H1 (cell line): ENCODE measurements around the gene BCL7B. TPM values are rescaled to one million over a fixed set of nuclear protein-coding genes. Genes with fewer than 3 reads are reported as not detected.

Experiments used
- CTCF ChIA-PET: fragments of 300-600 bp; sonication (Branson Sonifier 250); formaldehyde crosslinking; loops from one replicate; lab custom pipeline; 2021; ENCODE audit not compliant: partially characterized antibody; lab: Charles Lee
- POLR2A ChIA-PET: fragments of 300-600 bp; sonication (Branson Sonifier 250); formaldehyde crosslinking; loops from one replicate; lab custom pipeline; 2021; ENCODE audit warnings: inconsistent platforms; ENCODE audit not compliant: partially characterized antibody; lab: Charles Lee
- DNase-seq, 2 experiments: peaks; one replicate each; pipeline versions ENCODE4 v3.0.0 to v3.0.0-alpha.2; 2010 to 2022; ENCODE audit warnings: low spot score in 2 of 2, low read depth in 1 of 2, mixed read lengths in 1 of 2
- FAIRE-seq: peaks from 2 replicates; lab custom pipeline; 2011; peaks lifted over from hg19 to GRCh38; lab: Jason Lieb, UNC
- H2AFZ ChIP-seq: 2 replicates; pipeline ENCODE4 v1.8.1; 2012; ENCODE audit warnings: low read length, inconsistent platforms
- H2AK5ac ChIP-seq: 2 replicates; pipeline ENCODE4 v1.6.1; 2013; ENCODE audit warnings: low read depth, low read length
- H2BK120ac ChIP-seq: replicated peaks from 2 replicates; pipeline ENCODE3; 2013; ENCODE audit warnings: low read depth, low read length, inconsistent platforms
- H2BK12ac ChIP-seq: 2 replicates; pipeline ENCODE4 v1.6.1; 2013; ENCODE audit warnings: low read depth, low read length
- H2BK15ac ChIP-seq: 2 replicates; pipeline ENCODE4 v1.6.1; 2013; ENCODE audit warnings: low read length
- H2BK20ac ChIP-seq: 2 replicates; pipeline ENCODE4 v1.6.1; 2013; ENCODE audit warnings: low read length
- H2BK5ac ChIP-seq: 2 replicates; pipeline ENCODE4 v1.6.1; 2013; ENCODE audit warnings: low read depth, low read length
- H3K14ac ChIP-seq: 2 replicates; pipeline ENCODE4 v1.6.1; 2013; ENCODE audit warnings: inconsistent platforms; ENCODE audit not compliant: insufficient read length
- H3K18ac ChIP-seq: 2 replicates; pipeline ENCODE4 v1.6.1; 2013; ENCODE audit warnings: low read length; ENCODE audit errors: extremely low read depth
- H3K23ac ChIP-seq: 2 replicates; pipeline ENCODE4 v1.6.1; 2013; ENCODE audit warnings: inconsistent platforms; ENCODE audit not compliant: insufficient read length
- H3K23me2 ChIP-seq: 2 replicates; pipeline ENCODE4 v1.6.1; 2013; ENCODE audit warnings: low read depth, low read length
- H3K27ac ChIP-seq: 2 replicates; pipeline ENCODE4 v1.6.1; 2011; ENCODE audit warnings: low read depth, low read length, inconsistent platforms
- H3K27me3 ChIP-seq, 4 experiments: replicated peaks in 1 of 4; 1 replicate in 1 of 4; 2 replicates in 3 of 4; pipeline versions ENCODE4 v1.6.1 to v1.8.1; 2011 to 2013; ENCODE audit warnings: low read length in 3 of 4, mild to moderate bottlenecking in 3 of 4, inconsistent platforms in 2 of 4, mixed read lengths in 2 of 4, moderate library complexity in 1 of 4; ENCODE audit not compliant: control insufficient read depth in 3 of 4, insufficient read depth in 3 of 4; ENCODE audit errors: extremely low read depth in 1 of 4
- H3K36me3 ChIP-seq, 4 experiments: 2 replicates each; pipeline versions ENCODE4 v1.6.1 to v1.8.1; 2011 to 2013; ENCODE audit warnings: mild to moderate bottlenecking in 4 of 4, low read length in 3 of 4, moderate library complexity in 2 of 4, control low read depth in 1 of 4, inconsistent platforms in 1 of 4; ENCODE audit not compliant: insufficient read depth in 4 of 4, control insufficient read depth in 2 of 4
- H3K4ac ChIP-seq: replicated peaks from 2 replicates; pipeline ENCODE3; 2013; ENCODE audit warnings: low read length, low read depth, mixed read lengths, inconsistent platforms; ENCODE audit not compliant: insufficient read length
- H3K4me1 ChIP-seq, 4 experiments: replicated peaks in 1 of 4; 1 replicate in 1 of 4; 2 replicates in 3 of 4; pipeline versions ENCODE4 v1.6.1 to v1.8.1; 2011 to 2013; ENCODE audit warnings: low read length in 3 of 4, inconsistent platforms in 2 of 4, mixed read lengths in 1 of 4; ENCODE audit not compliant: insufficient read depth in 4 of 4, control insufficient read depth in 3 of 4
- H3K4me2 ChIP-seq, 2 experiments: 2 replicates each; pipeline versions ENCODE4 v1.6.1 to v1.8.1; 2011 to 2013; ENCODE audit warnings: low read depth in 2 of 2, low read length in 2 of 2, control low read depth in 1 of 2, inconsistent platforms in 1 of 2, mild to moderate bottlenecking in 1 of 2; ENCODE audit not compliant: insufficient read depth in 1 of 2
- H3K4me3 ChIP-seq, 4 experiments: fragments of 200-600, 300-600 bp in 1 of 4; sonication (generic), shearing (Covaris generic), sonication (Bioruptor Twin) in 1 of 4; 2 replicates each; pipeline versions ENCODE4 v1.5.1 to v1.8.1; 2011 to 2016; ENCODE audit warnings: low read length in 4 of 4, low read depth in 3 of 4, control low read depth in 2 of 4, inconsistent platforms in 2 of 4, mild to moderate bottlenecking in 2 of 4, mixed read lengths in 1 of 4, moderate library complexity in 1 of 4; ENCODE audit not compliant: insufficient read depth in 2 of 4; ENCODE audit errors: extremely low read depth in 1 of 4
- H3K56ac ChIP-seq: replicated peaks from 2 replicates; pipeline ENCODE3; 2013; ENCODE audit warnings: low read depth, mild to moderate bottlenecking, mixed read lengths, low read length, inconsistent platforms; ENCODE audit not compliant: insufficient read length
- H3K79me1 ChIP-seq: 2 replicates; pipeline ENCODE4 v1.6.1; 2013; ENCODE audit warnings: low read depth, low read length, control low read depth
- H3K79me2 ChIP-seq, 2 experiments: 2 replicates each; pipeline versions ENCODE4 v1.6.1 to v1.8.1; 2012 to 2013; ENCODE audit warnings: low read length in 2 of 2, mild to moderate bottlenecking in 2 of 2, inconsistent platforms in 1 of 2; ENCODE audit not compliant: insufficient read depth in 2 of 2, control insufficient read depth in 1 of 2
- H3K9ac ChIP-seq, 4 experiments: replicated peaks in 1 of 4; 1 replicate in 1 of 4; 2 replicates in 3 of 4; pipeline versions ENCODE4 v1.6.1 to v1.8.1; 2011 to 2013; ENCODE audit warnings: low read depth in 3 of 4, low read length in 3 of 4, control low read depth in 2 of 4, mild to moderate bottlenecking in 2 of 4, moderate library complexity in 2 of 4, inconsistent platforms in 1 of 4; ENCODE audit errors: extremely low read depth in 1 of 4
- H3K9me3 ChIP-seq, 2 experiments: 2 replicates each; pipeline versions ENCODE4 v1.6.1 to v1.8.1; 2012 to 2013; ENCODE audit warnings: mild to moderate bottlenecking in 2 of 2, moderate library complexity in 2 of 2, control low read depth in 1 of 2, inconsistent platforms in 1 of 2, low read depth in 1 of 2, low read length in 1 of 2, mixed read lengths in 1 of 2; ENCODE audit not compliant: insufficient read depth in 2 of 2
- H4K20me1 ChIP-seq, 2 experiments: replicated peaks in 1 of 2; 2 replicates each; pipeline versions ENCODE3 to v1.8.1; 2011 to 2013; ENCODE audit warnings: inconsistent platforms in 2 of 2, low read length in 2 of 2, mild to moderate bottlenecking in 1 of 2; ENCODE audit not compliant: insufficient read depth in 2 of 2, control insufficient read depth in 1 of 2
- H4K5ac ChIP-seq: 2 replicates; pipeline ENCODE4 v1.6.1; 2013; ENCODE audit warnings: low read length, low read depth, mixed read lengths, inconsistent platforms; ENCODE audit not compliant: insufficient read length
- H4K8ac ChIP-seq: 2 replicates; pipeline ENCODE4 v1.8.0; 2013; ENCODE audit warnings: mild to moderate bottlenecking, moderate library complexity, low read length, inconsistent platforms; ENCODE audit not compliant: insufficient read depth; ENCODE audit errors: extremely low read depth
- H4K91ac ChIP-seq: replicated peaks from 2 replicates; pipeline ENCODE3; 2013; ENCODE audit warnings: low read length, mixed read lengths, inconsistent platforms; ENCODE audit not compliant: insufficient read length
- ATF2 ChIP-seq: IDR thresholded peaks from 2 replicates; pipeline ENCODE4 v1.6.1; 2012; ENCODE audit warnings: low read length, inconsistent platforms
- BACH1 ChIP-seq: IDR thresholded peaks from 2 replicates; pipeline ENCODE4 v1.6.1; 2012; ENCODE audit warnings: low read length, improper control_type of control experiment
- CTCF ChIP-seq, 3 experiments: IDR thresholded peaks; 1 replicate in 2 of 3; 2 replicates in 1 of 3; pipeline versions ENCODE4 v1.5.1 to v1.6.1; 2011; ENCODE audit warnings: low read length in 3 of 3, mild to moderate bottlenecking in 3 of 3, inconsistent platforms in 2 of 3, low read depth in 1 of 3, moderate library complexity in 1 of 3; ENCODE audit not compliant: insufficient read depth in 1 of 3; ENCODE audit errors: control extremely low read depth in 1 of 3
- EGR1 ChIP-seq: IDR thresholded peaks from 2 replicates; pipeline ENCODE4 v1.6.1; 2011; ENCODE audit warnings: low read depth, low read length, borderline replicate concordance
- EZH2 ChIP-seq: fragments of 200-600 bp; sonication (generic); IDR thresholded peaks from 2 replicates; pipeline ENCODE4 v1.7.1; 2012; ENCODE audit warnings: low read depth, mild to moderate bottlenecking, moderate library complexity, low read length, inconsistent platforms; ENCODE audit not compliant: severe bottlenecking
- HDAC2 ChIP-seq, 2 experiments: fragments of 300-600 bp in 1 of 2; sonication (generic) in 1 of 2; IDR thresholded peaks; 2 replicates each; pipeline ENCODE4 v1.6.1; 2011 to 2012; ENCODE audit warnings: low read depth in 2 of 2, low read length in 2 of 2, mild to moderate bottlenecking in 2 of 2, moderate library complexity in 2 of 2, borderline replicate concordance in 1 of 2, inconsistent platforms in 1 of 2
- KDM4A ChIP-seq: IDR thresholded peaks from one replicate; pipeline ENCODE4 v1.7.1; 2012; ENCODE audit warnings: low read depth, mild to moderate bottlenecking, moderate library complexity, low read length, inconsistent platforms; ENCODE audit not compliant: severe bottlenecking
- NANOG ChIP-seq: IDR thresholded peaks from 2 replicates; pipeline ENCODE4 v1.6.1; 2011; ENCODE audit warnings: low read length, low read depth, mild to moderate bottlenecking, inconsistent platforms; ENCODE audit not compliant: insufficient read depth, poor library complexity, severe bottlenecking
- SP4 ChIP-seq: IDR thresholded peaks from 2 replicates; pipeline ENCODE4 v1.6.1; 2012; ENCODE audit warnings: low read length, inconsistent platforms
- WGBS, 2 experiments: shearing (Covaris generic) in 1 of 2; methylation state at CpG; one replicate each; pipeline versions ENCODE4 v1.1.6 to v1.1.7; 2013 to 2015; ENCODE audit warnings: low lambda C conversion rate in 2 of 2, mixed read lengths in 2 of 2, inconsistent platforms in 1 of 2, low coverage in 1 of 2, missing lambda C conversion rate in 1 of 2; ENCODE audit not compliant: insufficient replicate concordance in 2 of 2, insufficient coverage in 1 of 2, insufficient read length in 1 of 2; ENCODE audit errors: extremely low coverage in 1 of 2, missing lambda C conversion rate in 1 of 2; 5-methylcytosine and 5-hydroxymethylcytosine counted together
- polyA plus RNA-seq, 7 experiments: library from polyadenylated mRNA; depleted of rRNA in 3 of 7; stranded (reverse) in 5 of 7; unstranded in 2 of 7; fragments of >200 nt in 5 of 7; fragments of 200-250 nt in 2 of 7; gene quantifications; 1 replicate in 5 of 7; 2 replicates in 1 of 7; 4 replicates in 1 of 7; pipeline versions ENCODE4 v1.2.1 to v1.2.3, GENCODE V29; 2011 to 2013; ENCODE audit warnings: missing spikeins in 2 of 7, mixed read lengths in 2 of 7
- total RNA-seq: library from RNA; stranded (reverse); fragmentation: NEBNext Ultra II Directional; extraction: Animal tissue kit (Norgen Biotek cat#: 25700); gene quantifications from 2 replicates; pipeline ENCODE4 v1.2.1, GENCODE V29; 2021

The BCL7B gene
- total and polyA plus RNA-seq, 2 of the 8 experiments (the other 6 are each of a cell fraction or from before 2014, with no cell fraction given), result 24.9 to 44.6 TPM

DNA sequence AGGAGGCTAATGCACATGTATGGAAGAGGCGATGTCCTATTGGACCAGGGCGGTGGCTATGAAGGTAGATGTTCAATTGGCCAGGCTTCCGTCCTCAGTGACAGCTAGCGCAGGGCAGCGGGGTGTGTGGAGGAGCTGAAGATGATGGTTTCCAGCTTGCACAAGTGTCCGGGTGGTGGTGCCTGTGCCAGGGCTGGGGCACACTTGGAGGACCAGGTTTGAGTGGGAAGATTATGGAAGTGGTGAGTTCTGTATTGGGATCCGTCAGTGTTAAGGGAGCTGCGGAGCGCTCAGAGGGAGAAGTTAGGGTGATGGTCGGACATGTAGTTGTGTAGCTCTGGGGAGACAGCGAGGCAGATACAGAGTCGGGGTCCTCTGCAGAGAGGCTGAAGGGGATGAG lies 29.4 kb upstream of the BCL7B start:
- ChIA-PET CTCF (interaction anchor here (0.6 to 4.5 kb wide), 10 partner anchors 20 to 253 kb away, joined by 3 to 29 read pairs (median 4); no protein-coding TSS in a partner anchor), POLR2A (interaction anchor here (0.8 to 1.7 kb wide), 4 partner anchors 12 to 64 kb away, joined by 3 to 7 read pairs (median 6); partner anchors contain the start of gene BAZ1B)
- peaks cover 0 to 21% (median 9%) of the 10 kb centered on the region in 4 experiments; a peak in 4 of 7 replicates for H3K27me3 ChIP-seq
- no peak overlapping the region for H3K9ac ChIP-seq
- H3K9me3 ChIP-seq, result no peaks in the 10 kb centered on the region
- H3K4me2 ChIP-seq, result no peak overlapping the region
- no peak overlapping the region for H2AK5ac ChIP-seq
- H3K23ac ChIP-seq, result no peak overlapping the region
- H4K8ac ChIP-seq, result no peak overlapping the region
- FAIRE-seq (no peak), DNase-seq (no peak)
- peaks cover 0 to 2% of the 10 kb centered on the region in 2 experiments for H4K20me1 ChIP-seq
- no peak overlapping the region for H3K27ac ChIP-seq
- no peak overlapping the region for H3K4ac ChIP-seq
- no peak overlapping the region for H2BK15ac ChIP-seq
- no peak overlapping the region for H2BK20ac ChIP-seq
- no peak overlapping the region for H3K56ac ChIP-seq
- no peaks in the 10 kb centered on the region for H3K79me1 ChIP-seq
- H2BK12ac ChIP-seq, result no peak overlapping the region
- H3K14ac ChIP-seq, result no peak overlapping the region
- no peak overlapping the region for H3K18ac ChIP-seq
- no peak overlapping the region for H2BK120ac ChIP-seq
- H3K4me3 ChIP-seq, result no peak overlapping the region
- no peaks in the 10 kb centered on the region for H3K79me2 ChIP-seq
- no peaks in the 10 kb centered on the region for H3K36me3 ChIP-seq
- H3K23me2 ChIP-seq, result no peaks in the 10 kb centered on the region
- H4K5ac ChIP-seq, result no peak overlapping the region
- no peak overlapping the region for H2BK5ac ChIP-seq
- H2AFZ ChIP-seq, result no peak overlapping the region
- H4K91ac ChIP-seq, result no peak overlapping the region
- H3K4me1 ChIP-seq, result no peaks in the 10 kb centered on the region
- 87% methylated on average over 12 of the region's 12 CpGs; no CpG with 5 or more reads in 1 of the 2 experiments for WGBS, 2 experiments
- TF ChIP-seq NANOG, result no peak
- no peak for TF ChIP-seq CTCF (IDR thresholded peaks at IDR 0.05; ENCODE audit: control extremely low read depth in 1 of 3, insufficient read depth in 1 of 3, low read depth in 1 of 3, low read length in 3 of 3)
- TF ChIP-seq SP4, result no peak
- no peak for TF ChIP-seq EZH2
- no peak for TF ChIP-seq HDAC2 (IDR thresholded peaks at IDR 0.05; ENCODE audit: borderline replicate concordance in 1 of 2, low read depth in 2 of 2, low read length in 2 of 2)
- TF ChIP-seq BACH1, result no peak
- no peak for TF ChIP-seq EGR1
- no peak for TF ChIP-seq ATF2
- no peak for TF ChIP-seq KDM4A
